ENCODE data around the gene TP53RK. TPM values are rescaled to one million over a fixed set of nuclear protein-coding genes. Genes with fewer than 3 reads are reported as not detected.

Gene TP53RK
- polyA plus RNA-seq, 1 of the 3 experiments (the other 2 are of a cell fraction), result 5.5 TPM

DNA sequence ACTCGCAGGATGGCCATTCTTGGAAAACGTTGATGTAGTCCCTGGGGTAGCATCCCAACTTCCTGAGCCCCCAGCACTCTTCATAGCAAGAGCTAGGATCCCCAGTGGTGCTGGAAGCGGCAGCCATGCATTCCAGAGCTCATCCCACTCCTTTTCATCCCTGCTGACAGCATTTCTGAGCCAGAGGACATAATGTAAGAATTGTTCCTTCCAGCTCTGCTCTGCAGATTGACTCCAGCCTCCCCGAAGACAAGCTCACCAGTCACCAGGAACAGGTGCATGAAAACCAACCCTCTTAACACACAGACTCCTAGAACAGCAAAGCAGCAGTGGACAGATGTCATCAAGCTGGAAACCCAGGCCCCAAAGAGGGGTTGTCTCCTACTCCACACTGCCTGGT, 41.8 kb downstream of the TP53RK start:
- TF ChIP-seq, protein P1, sequence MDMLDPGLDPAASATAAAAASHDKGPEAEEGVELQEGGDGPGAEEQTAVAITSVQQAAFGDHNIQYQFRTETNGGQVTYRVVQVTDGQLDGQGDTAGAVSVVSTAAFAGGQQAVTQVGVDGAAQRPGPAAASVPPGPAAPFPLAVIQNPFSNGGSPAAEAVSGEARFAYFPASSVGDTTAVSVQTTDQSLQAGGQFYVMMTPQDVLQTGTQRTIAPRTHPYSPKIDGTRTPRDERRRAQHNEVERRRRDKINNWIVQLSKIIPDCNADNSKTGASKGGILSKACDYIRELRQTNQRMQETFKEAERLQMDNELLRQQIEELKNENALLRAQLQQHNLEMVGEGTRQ (IDR thresholded peaks at IDR 0.05; ENCODE audit: borderline replicate concordance, low read depth, low read length), result no peak
- no peak for TF ChIP-seq FOXJ3 (CRISPR knock-in tag; IDR thresholded peaks at IDR 0.05)
- no peak for TF ChIP-seq EP300 (IDR thresholded peaks at IDR 0.05; ENCODE audit: borderline replicate concordance in 1 of 2, low read depth in 1 of 2, low read length in 1 of 2)
- TF ChIP-seq CTCF (IDR thresholded peaks at IDR 0.05), result no peak
- TF ChIP-seq TCF12 (IDR thresholded peaks at IDR 0.05), result no peak
- TF ChIP-seq POLR2AphosphoS5 (IDR thresholded peaks at IDR 0.05; ENCODE audit: low read depth, low read length), result no peak
- TF ChIP-seq EZH2phosphoT487 (IDR thresholded peaks at IDR 0.05; ENCODE audit: borderline replicate concordance, low read depth), result no peak
- no peak for TF ChIP-seq NRF1 (IDR thresholded peaks at IDR 0.05; ENCODE audit: low read depth, low read length)
- no peak for TF ChIP-seq SIN3A (IDR thresholded peaks at IDR 0.05; ENCODE audit: borderline replicate concordance, low read depth, low read length)
- TF ChIP-seq, protein P2, sequence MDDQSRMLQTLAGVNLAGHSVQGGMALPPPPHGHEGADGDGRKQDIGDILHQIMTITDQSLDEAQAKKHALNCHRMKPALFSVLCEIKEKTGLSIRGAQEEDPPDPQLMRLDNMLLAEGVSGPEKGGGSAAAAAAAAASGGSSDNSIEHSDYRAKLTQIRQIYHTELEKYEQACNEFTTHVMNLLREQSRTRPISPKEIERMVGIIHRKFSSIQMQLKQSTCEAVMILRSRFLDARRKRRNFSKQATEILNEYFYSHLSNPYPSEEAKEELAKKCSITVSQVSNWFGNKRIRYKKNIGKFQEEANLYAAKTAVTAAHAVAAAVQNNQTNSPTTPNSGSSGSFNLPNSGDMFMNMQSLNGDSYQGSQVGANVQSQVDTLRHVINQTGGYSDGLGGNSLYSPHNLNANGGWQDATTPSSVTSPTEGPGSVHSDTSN (IDR thresholded peaks at IDR 0.05), result no peak
- no peak for TF ChIP-seq YY1 (IDR thresholded peaks at IDR 0.05; ENCODE audit: low read depth)
- TF ChIP-seq FOXM1 (IDR thresholded peaks at IDR 0.05; ENCODE audit: low read depth), result no peak
- TF ChIP-seq, protein P3, sequence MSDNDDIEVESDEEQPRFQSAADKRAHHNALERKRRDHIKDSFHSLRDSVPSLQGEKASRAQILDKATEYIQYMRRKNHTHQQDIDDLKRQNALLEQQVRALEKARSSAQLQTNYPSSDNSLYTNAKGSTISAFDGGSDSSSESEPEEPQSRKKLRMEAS (IDR thresholded peaks at IDR 0.05; ENCODE audit: low read depth), result no peak
- Histone ChIP-seq H3K27ac (ENCODE audit: low read depth in 2 of 2, low read length in 1 of 2) (no peak overlapping the region), H3K79me2 (ENCODE audit: insufficient read depth) (no peaks in the 10 kb centered on the region), H3K9me3 (no peaks in the 10 kb centered on the region), H3K4me2 (no peak overlapping the region), H3K9ac (no peak overlapping the region), H2AFZ (ENCODE audit: low read depth) (no peak overlapping the region), H3K9me2 (no peaks in the 10 kb centered on the region), H3K4me3 (ENCODE audit: low read depth in 2 of 2, low read length in 1 of 2) (no peak overlapping the region), H4K20me1 (ENCODE audit: insufficient read depth) (no peaks in the 10 kb centered on the region), H3K27me3 (ENCODE audit: insufficient read depth) (peaks cover 16% of the 10 kb centered on the region; the same call in 1 of the 2 replicates), H3K36me3 (replicated peaks in 1 of 2; ENCODE audit: control insufficient read depth in 1 of 2, insufficient read depth in 2 of 2, low read length in 1 of 2) (no peaks in the 10 kb centered on the region), H3F3A (replicated peaks; ENCODE audit: insufficient read depth) (no peaks in the 10 kb centered on the region), H3K4me1 (ENCODE audit: control insufficient read depth in 1 of 2, insufficient read depth in 2 of 2, low read depth in 1 of 2, low read length in 1 of 2) (peaks cover 0 to 3% of the 10 kb centered on the region in 2 experiments; a peak in 1 of 4 replicates)
- ChIA-PET CTCF (interaction anchor here (0.6 to 1.2 kb wide), 4 partner anchors 13 to 173 kb away, joined by 3 to 4 read pairs (median 4); no protein-coding TSS in a partner anchor), POLR2A (no interaction called here)
- 2% methylated on average over 4 of the region's 4 CpGs for WGBS (ENCODE audit: low lambda C conversion rate)
- DNase-seq, result no peak
